HG03139 (cell line): ENCODE results near the gene GFM2.
"Not testable (repeated sequence)": the region's sequence is repeated elsewhere in the genome, so short reads cannot be mapped to it uniquely, and the experiment has no call there.

Experiments
- ATAC-seq: cut with Tn5 transposase; IDR thresholded peaks from one replicate; pipeline ENCODE4 v1.9.1; 2021; ENCODE audit not compliant: unreplicated experiment

Gene GFM2

GRCh38 chr5:74722271-74722670 is 44.6 kb downstream of the GFM2 start:
- ATAC-seq, result no peak

GRCh38 chr5:74717596-74717995 is 49.3 kb downstream of the GFM2 start:
- no peak for ATAC-seq

GRCh38 chr5:74693191-74693590 is 73.7 kb downstream of the GFM2 start:
- no peak for ATAC-seq

GRCh38 chr5:74686962-74687751 is 79.8 kb downstream of the GFM2 start:
- ATAC-seq, result no peak

GRCh38 chr5:74685979-74686631 is 80.8 kb downstream of the GFM2 start:
- ATAC-seq, result peak; percentile 50

GRCh38 chr5:74684900-74685851 is 81.7 kb downstream of the GFM2 start, which contains the start of gene HEXB:
Gene HEXB, plus strand, starts transcription at chr5:74685233. Its CDS starts 28 bp downstream, at chr5:74685261.
- ATAC-seq, result peak; percentile 82

- no peak for ATAC-seq
Observed at GRCh38 chr5:74679966-74680365, 87.0 kb downstream of the GFM2 start.

GRCh38 chr5:74679300-74679699 is 87.6 kb downstream of the GFM2 start:
- ATAC-seq, result not testable (repeated sequence)

GRCh38 chr5:74678123-74678522 is 88.8 kb downstream of the GFM2 start:
- not testable (repeated sequence) for ATAC-seq

- ATAC-seq, result not testable (repeated sequence)
Observed at GRCh38 chr5:74676466-74676865, 90.5 kb downstream of the GFM2 start.

- ATAC-seq, result no peak
Observed at GRCh38 chr5:74673011-74673790, 93.7 kb downstream of the GFM2 start.

GRCh38 chr5:74672215-74672877 is 94.6 kb downstream of the GFM2 start:
- no peak for ATAC-seq
